Posterior cingulate gyrus (tissue), 11 donors: ENCODE measurements around the gene FAM236B.
"Not testable (repeated sequence)": the region's sequence is repeated elsewhere in the genome, so short reads cannot be mapped to it uniquely, and the experiment has no call there.

ENCODE experiments used
- DNase-seq, 10 donors: peaks; one replicate each; pipeline versions ENCODE4 v3.0.0 to v3.0.0-alpha.2; 2020 to 2021; ENCODE audit warnings: mixed read lengths in 3 of 10
- intact Hi-C: fragments of 100-400 bp; cut with DNase I; formaldehyde crosslinking; loops from one replicate; pipeline ENCODE4 v1.15.1; 2023

FAM236B gene

GRCh38 chrX:72782560-72782959 lies at the start of gene FAM236B:
FAM236B (minus strand) TSS chrX:72782660; CDS start chrX:72782560, 100 bp downstream.
- intact Hi-C loops, DNase-seq: not testable (repeated sequence)

- intact Hi-C loops, DNase-seq: not testable (repeated sequence)
These were observed 48.2 kb upstream of the FAM236B start for GRCh38 chrX:72830701-72831100.

DNA sequence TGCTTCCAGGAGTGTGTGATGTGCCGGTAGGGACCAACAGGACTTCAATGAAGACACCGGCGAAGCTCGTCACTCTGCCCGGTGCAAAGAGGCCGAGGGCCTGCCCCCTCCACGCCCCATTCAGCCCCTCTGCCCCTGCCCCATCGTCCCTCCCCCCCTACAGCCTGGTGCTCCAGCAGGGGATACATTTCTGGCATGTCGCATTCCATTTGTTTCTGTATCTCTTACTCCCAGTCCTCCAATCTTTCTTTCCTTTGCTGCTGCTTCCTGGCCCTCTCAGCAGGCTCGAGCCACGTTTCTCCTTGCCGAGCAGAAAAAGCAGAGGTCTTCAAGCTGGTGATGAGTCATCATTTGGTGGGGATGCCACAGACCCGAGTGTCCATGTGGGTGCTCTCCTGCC lies 25.6 kb upstream of the FAM236B start, which contains the start of gene FAM236D:
TSS of gene FAM236D (minus strand) at position 101 of the 400 bp plus-strand sequence. CDS start at position 1, 100 bp downstream.
- DNase-seq, intact Hi-C loops: not testable (repeated sequence)

DNA sequence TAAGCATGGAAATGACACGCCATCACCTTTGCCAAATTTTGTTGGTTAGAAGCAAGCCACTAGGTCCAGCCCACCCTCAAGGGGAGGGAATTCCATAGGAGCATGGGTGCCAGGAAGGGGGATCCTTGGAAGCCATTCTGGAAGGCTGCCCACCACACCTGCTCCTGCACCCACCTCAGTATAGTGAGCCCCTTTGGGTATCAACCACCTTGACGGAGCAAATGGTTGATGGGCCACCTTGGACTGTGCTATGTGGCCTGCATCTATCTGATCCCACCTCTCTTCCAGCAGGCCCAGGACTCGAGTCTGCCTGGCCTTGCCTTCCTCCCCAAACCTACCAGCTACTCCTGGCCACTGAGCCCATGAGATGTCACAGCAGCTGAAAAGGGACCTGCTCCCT lies 7.9 kb upstream of the FAM236B start:
- peak in 3 of 10 donors; percentile 0 to 9 (median 0) for DNase-seq
- intact Hi-C loops: not testable (repeated sequence)

DNA sequence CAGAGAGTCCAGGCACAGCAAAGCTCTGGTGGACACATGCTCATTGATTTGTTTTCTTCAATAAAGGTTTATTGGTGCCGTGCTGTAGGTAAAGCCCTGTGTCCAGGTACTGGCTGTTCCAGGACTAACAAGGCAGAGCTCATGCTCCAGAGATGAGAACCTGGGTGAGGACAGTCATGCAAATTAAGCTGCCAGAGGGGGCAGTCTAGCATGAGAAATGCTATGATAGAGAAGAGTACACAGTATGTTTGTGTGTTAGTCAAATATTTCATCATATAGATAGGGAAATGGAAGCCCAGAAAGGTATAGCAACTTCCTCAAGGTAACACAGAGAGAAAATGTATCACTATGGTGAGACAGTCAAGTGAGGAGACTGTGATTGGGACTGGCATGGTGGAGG lies 5.7 kb upstream of the FAM236B start:
- intact Hi-C loops, DNase-seq: not testable (repeated sequence)

DNA sequence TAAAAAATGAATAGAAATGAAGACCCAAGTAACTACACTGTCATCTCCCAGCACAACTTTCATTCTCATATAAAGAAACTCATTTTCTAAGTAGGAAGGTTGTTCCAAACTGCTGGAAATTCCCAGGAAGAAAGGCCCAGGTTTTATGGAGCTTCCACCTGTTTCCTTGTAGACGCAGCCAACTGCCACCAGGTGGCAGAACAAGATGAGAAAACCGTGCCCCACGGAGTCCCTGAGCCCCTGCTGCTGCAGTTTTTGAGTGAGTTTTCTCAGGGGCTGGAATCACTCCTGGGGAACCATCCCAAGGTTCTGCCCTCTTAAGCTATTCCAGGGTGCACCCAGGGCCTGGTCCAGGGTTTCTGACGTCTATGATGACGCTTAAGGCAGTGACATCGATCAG lies 1.5 kb upstream of the FAM236B start:
- intact Hi-C loops, DNase-seq: not testable (repeated sequence)

DNA sequence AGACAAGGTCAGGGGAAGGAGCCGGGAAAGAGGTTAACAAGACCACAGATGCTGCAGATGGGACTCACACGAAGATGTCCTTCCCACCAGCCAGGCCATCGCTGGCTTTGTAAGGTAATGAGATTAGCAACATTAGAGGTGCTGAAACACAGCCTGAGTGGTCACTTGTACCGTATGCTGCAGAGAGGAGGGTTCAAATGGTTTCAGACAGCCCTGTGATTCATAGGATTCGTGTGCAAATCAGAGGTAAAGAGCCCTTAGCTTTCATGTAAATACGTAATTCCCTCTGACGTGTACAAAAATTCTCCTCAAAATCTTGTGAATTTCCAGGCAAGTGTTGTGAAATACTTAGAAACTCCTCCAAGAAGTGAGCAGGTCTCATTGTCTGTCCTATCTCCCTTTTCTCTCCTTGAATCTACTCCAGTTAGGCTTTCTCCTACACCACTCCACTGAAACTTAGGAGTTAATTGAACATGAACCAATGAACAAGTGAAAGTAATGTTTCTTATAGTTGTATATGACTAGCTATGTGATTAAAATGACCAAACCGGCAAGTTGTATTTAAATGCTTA lies 991 bp upstream of the FAM236B start:
- DNase-seq, intact Hi-C loops: not testable (repeated sequence)

GRCh38 chrX:72778146-72778545 lies 4.3 kb downstream of the FAM236B start:
- intact Hi-C loops, DNase-seq: not testable (repeated sequence)

DNA sequence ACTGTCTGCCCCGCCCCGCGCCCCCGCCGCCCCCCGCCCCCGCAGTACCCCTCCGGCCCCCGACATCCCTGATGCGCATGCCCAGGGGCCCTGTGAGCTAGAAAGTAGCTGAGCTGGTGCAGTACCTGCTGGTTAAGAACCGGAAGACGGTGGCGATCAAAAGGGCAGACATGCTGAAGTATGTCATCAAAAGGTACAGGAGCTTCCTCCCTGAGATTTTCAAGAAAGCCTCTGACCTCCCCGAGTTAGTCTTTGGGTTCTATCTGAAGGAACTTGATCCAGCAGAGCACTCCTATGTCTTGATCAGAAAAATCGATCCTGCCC lies 5.0 kb downstream of the FAM236B start:
- DNase-seq, intact Hi-C loops: not testable (repeated sequence)

- DNase-seq, intact Hi-C loops: not testable (repeated sequence)
These were observed 5.6 kb downstream of the FAM236B start, which contains the start of gene DMRTC1B for GRCh38 chrX:72776653-72777466. DMRTC1B (plus strand) TSS chrX:72776890; CDS start chrX:72845136, 68,246 bp downstream.

DNA sequence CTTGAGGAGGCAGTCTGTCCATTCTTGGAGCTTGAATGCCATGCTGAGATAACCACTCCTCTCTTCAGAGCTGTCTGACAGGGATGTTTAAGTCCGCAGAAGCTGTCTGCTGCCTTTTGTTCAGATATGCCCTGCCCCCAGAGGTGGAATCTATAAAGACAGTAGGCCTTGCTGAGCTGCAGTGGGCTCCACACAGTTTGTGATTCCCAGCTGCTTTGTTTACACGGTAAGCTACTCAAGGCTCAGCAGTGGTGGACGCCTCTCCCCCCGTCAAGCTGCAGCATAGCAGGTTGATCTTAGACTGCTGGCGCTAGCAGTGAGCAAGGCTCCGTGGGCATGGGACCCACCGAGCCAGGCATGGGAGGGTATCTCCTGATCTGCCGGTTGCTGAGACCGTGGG lies 22.0 kb downstream of the FAM236B start:
- intact Hi-C loops, DNase-seq: not testable (repeated sequence)

GRCh38 chrX:72748545-72748944 lies 33.9 kb downstream of the FAM236B start:
- intact Hi-C loops, DNase-seq: not testable (repeated sequence)

GRCh38 chrX:72745546-72745945 lies 36.9 kb downstream of the FAM236B start:
- intact Hi-C loops, DNase-seq: not testable (repeated sequence)

DNA sequence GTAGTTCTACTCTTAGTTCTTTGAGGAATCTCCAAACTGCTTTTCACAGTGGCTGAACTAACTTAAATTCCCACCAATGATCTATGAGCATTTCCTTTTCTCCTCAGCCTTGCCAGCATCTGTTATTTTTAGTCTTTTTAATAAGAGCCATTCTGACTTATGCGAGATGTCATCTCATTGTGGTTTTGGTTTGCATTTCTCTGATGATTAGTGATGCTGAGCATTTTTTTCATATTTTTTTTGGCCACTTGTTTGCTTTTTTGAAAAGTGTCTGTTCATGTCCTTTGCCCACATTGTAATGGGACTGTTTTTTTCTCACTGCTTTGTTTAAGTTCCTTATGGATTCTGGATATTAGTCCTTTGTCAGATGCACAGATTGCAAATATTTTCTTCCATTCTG lies 46.9 kb downstream of the FAM236B start:
- DNase-seq: no peak
- intact Hi-C loops: no loop called here

DNA sequence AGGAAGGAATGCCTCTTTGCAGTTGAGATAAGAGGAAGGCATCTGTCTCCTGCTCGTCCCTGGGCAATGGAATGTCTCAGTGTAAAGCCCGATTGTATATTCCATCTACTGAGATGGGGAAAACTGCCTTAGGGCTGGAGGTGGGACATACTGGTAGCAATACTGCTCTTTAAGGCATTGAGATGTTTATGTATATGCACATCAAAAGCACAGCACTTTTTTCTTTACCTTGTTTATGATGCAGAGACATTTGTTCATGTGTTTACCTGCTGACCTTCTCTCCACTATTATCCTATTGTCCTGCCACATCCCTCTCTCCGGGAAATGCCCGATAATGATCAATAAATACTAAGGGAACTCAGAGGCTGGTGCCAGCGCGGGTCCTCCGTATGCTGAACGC lies 48.8 kb downstream of the FAM236B start:
- intact Hi-C loops: not testable (repeated sequence)
- peak in 2 of 10 donors; percentile 12 to 65 for DNase-seq
